Measurements from ENCODE around the gene KHDC1L.
A peak's percentile ranks its signal among the peaks of the same experiment; 100 is the strongest.
"Not testable (repeated sequence)": the region's sequence is repeated elsewhere in the genome, so short reads cannot be mapped to it uniquely, and the experiment has no call there.

Gene KHDC1L

GRCh38 chr6:73204252-73204651 is 21.0 kb downstream of the KHDC1L start:
- DNase-seq (ENCODE audit: low spot score) = no peak

GRCh38 chr6:73203098-73203497 is 22.2 kb downstream of the KHDC1L start:
- no peak for DNase-seq (ENCODE audit: low spot score)

GRCh38 chr6:73200735-73201134 is 24.6 kb downstream of the KHDC1L start:
- DNase-seq (ENCODE audit: low spot score) = no peak

- DNase-seq (ENCODE audit: low spot score) = no peak
Observed at GRCh38 chr6:73200247-73200646, 25.0 kb downstream of the KHDC1L start.

- DNase-seq (ENCODE audit: low spot score) = no peak
Observed at GRCh38 chr6:73194744-73195143, 30.6 kb downstream of the KHDC1L start.

GRCh38 chr6:73193302-73193701 is 32.0 kb downstream of the KHDC1L start:
- not testable (repeated sequence) for DNase-seq (ENCODE audit: low spot score)

GRCh38 chr6:73182021-73182607 is 43.2 kb downstream of the KHDC1L start:
- DNase-seq (ENCODE audit: low spot score) = no peak

- DNase-seq (ENCODE audit: low spot score) = peak; percentile 69
Observed at GRCh38 chr6:73180763-73181619, 44.3 kb downstream of the KHDC1L start.

GRCh38 chr6:73180076-73180738 is 45.1 kb downstream of the KHDC1L start:
- DNase-seq (ENCODE audit: low spot score) = no peak

- DNase-seq (ENCODE audit: low spot score) = peak; percentile 45
Observed at GRCh38 chr6:73177221-73177944, 47.9 kb downstream of the KHDC1L start.

GRCh38 chr6:73176057-73176456 is 49.2 kb downstream of the KHDC1L start:
- peak; percentile 47 for DNase-seq (ENCODE audit: low spot score)

GRCh38 chr6:73174646-73175045 is 50.6 kb downstream of the KHDC1L start:
- no peak for DNase-seq (ENCODE audit: low spot score)

All from putamen (tissue), 1 donor.